Lung (tissue), 12 donors: ENCODE data around the gene CDHR1. TPM values are rescaled to one million over a fixed set of nuclear protein-coding genes. Genes with fewer than 3 reads are reported as not detected.

Experiments used
- ATAC-seq: fragments of 200-7000 bp; cut with Tn5 transposase; one replicate; pipeline ENCODE4 v1.9.1; 2020; ENCODE audit warnings: moderate number of reproducible peaks; ENCODE audit not compliant: insufficient read depth, low FRiP score
- DNase-seq, 3 donors: peaks; one replicate each; pipeline ENCODE4 v3.0.0-alpha.2; 2013 to 2017
- H3K27ac ChIP-seq, 2 donors: one replicate each; pipeline ENCODE4 v1.5.1; 2013; ENCODE audit warnings: mild to moderate bottlenecking in 2 of 2, moderate library complexity in 2 of 2, control low read depth in 1 of 2, inconsistent platforms in 1 of 2, low read depth in 1 of 2, low read length in 1 of 2
- H3K27me3 ChIP-seq, 3 donors: one replicate each; pipeline ENCODE4 v1.5.1; 2013; ENCODE audit warnings: low read length in 2 of 3; ENCODE audit not compliant: control insufficient read depth in 3 of 3, insufficient read depth in 3 of 3
- H3K36me3 ChIP-seq, 4 donors: one replicate each; pipeline ENCODE4 v1.5.1; 2013; ENCODE audit warnings: low read length in 4 of 4, mild to moderate bottlenecking in 1 of 4, moderate library complexity in 1 of 4; ENCODE audit not compliant: control insufficient read depth in 4 of 4, insufficient read depth in 4 of 4
- H3K4me1 ChIP-seq, 5 donors: one replicate each; pipeline ENCODE4 v1.5.1; 2013; ENCODE audit warnings: low read length in 5 of 5, mild to moderate bottlenecking in 2 of 5, moderate library complexity in 1 of 5; ENCODE audit not compliant: control insufficient read depth in 5 of 5, insufficient read depth in 5 of 5
- H3K4me3 ChIP-seq: one replicate; pipeline ENCODE4 v1.5.1; 2013; ENCODE audit warnings: mild to moderate bottlenecking, control low read depth, moderate library complexity
- H3K9ac ChIP-seq, 2 donors: one replicate each; pipeline ENCODE4 v1.5.1; 2013; ENCODE audit warnings: low read length in 2 of 2, control low read depth in 1 of 2; ENCODE audit not compliant: insufficient read depth in 1 of 2
- H3K9me3 ChIP-seq, 4 donors: one replicate each; pipeline ENCODE4 v1.5.1; 2013; ENCODE audit warnings: low read length in 3 of 4, mild to moderate bottlenecking in 1 of 4, moderate library complexity in 1 of 4; ENCODE audit not compliant: control insufficient read depth in 4 of 4, insufficient read depth in 3 of 4
- CTCF ChIP-seq: IDR thresholded peaks from 2 replicates; pipeline ENCODE4 v1.5.1; 2012; ENCODE audit warnings: mild to moderate bottlenecking; ENCODE audit errors: control extremely low read depth, extremely low read depth
- WGBS, 2 donors: extraction: QIAGEN DNeasy Blood & Tissue Kit; methylation state at CpG; one replicate each; pipeline ENCODE4 v1.1.7; 2013; 5-methylcytosine and 5-hydroxymethylcytosine counted together
- polyA plus RNA-seq, 2 donors: library from polyadenylated mRNA; stranded (reverse); fragments of 200-250 nt; gene quantifications; one replicate each; pipeline ENCODE4 v1.2.1, GENCODE V29; 2013
- total RNA-seq, 2 donors: library from RNA; depleted of rRNA in 1 of 2; stranded (reverse); fragments of >200 nt in 1 of 2; gene quantifications; one replicate each; pipeline ENCODE4 v1.2.1, GENCODE V29; 2014 to 2021
- donor health status: control.
- donor health status: control.
- donor health status: Bipolar disorder and iron deficiency.
- donor health status: healthy.
- donor health status: DM: yes; HTN: yes; CAD: no.

Gene CDHR1
- total and polyA plus RNA-seq, 4 donors = 0.10 to 0.49 (median 0.32) TPM

GRCh38 chr10:84254552-84255478 is 60.5 kb downstream of the CDHR1 start:
- no peak for TF ChIP-seq CTCF
- Histone ChIP-seq H3K27ac (no peak overlapping the region), H3K27me3 (no peaks in the 10 kb centered on the region), H3K4me1 (no peaks in the 10 kb centered on the region), H3K4me3 (no peak overlapping the region), H3K9ac (no peak overlapping the region), H3K36me3 (no peaks in the 10 kb centered on the region), H3K9me3 (peaks cover 0 to 4% (median 2%) of the 10 kb centered on the region in 4 donors)
- ATAC-seq (no peak), DNase-seq (no peak)
- WGBS, 2 donors = 63 to 64% methylated on average over 10 of the region's 10 CpGs

- peak; percentile 53 to 69 (median 56) for DNase-seq
- ATAC-seq = no peak
- H3K27ac ChIP-seq = no peak overlapping the region
- no peaks in the 10 kb centered on the region for H3K27me3 ChIP-seq
- peaks cover 0 to 3% (median under 1%) of the 10 kb centered on the region in 4 donors for H3K9me3 ChIP-seq
- no peaks in the 10 kb centered on the region for H3K36me3 ChIP-seq
- TF ChIP-seq CTCF = peak; percentile 2
- 41 to 43% methylated on average over 35 of the region's 35 CpGs for WGBS, 2 donors
- H3K4me1 ChIP-seq = no peaks in the 10 kb centered on the region
- no peak overlapping the region for H3K9ac ChIP-seq
- H3K4me3 ChIP-seq = no peak overlapping the region
These were observed 62.4 kb downstream of the CDHR1 start for GRCh38 chr10:84256510-84257342.

GRCh38 chr10:84257343-84258020 is 63.1 kb downstream of the CDHR1 start:
- H3K4me1 ChIP-seq = no peaks in the 10 kb centered on the region
- no peak for DNase-seq
- no peak overlapping the region for H3K4me3 ChIP-seq
- no peaks in the 10 kb centered on the region for H3K27me3 ChIP-seq
- H3K9ac ChIP-seq = no peak overlapping the region
- no peak for TF ChIP-seq CTCF
- H3K27ac ChIP-seq = no peak overlapping the region
- no peaks in the 10 kb centered on the region for H3K9me3 ChIP-seq
- H3K36me3 ChIP-seq = no peaks in the 10 kb centered on the region
- ATAC-seq = no peak
- WGBS, 2 donors = 77 to 78% methylated on average over 15 of the region's 15 CpGs
